ENCODE measurements around the gene TSPAN33. TPM values are rescaled to one million over a fixed set of nuclear protein-coding genes. Genes with fewer than 3 reads are reported as not detected.
"Not testable (repeated sequence)": the region's sequence is repeated elsewhere in the genome, so short reads cannot be mapped to it uniquely, and the experiment has no call there.

TSPAN33 gene
- polyA plus RNA-seq, 4 donors: 0.67 to 12.6 (median 4.7) TPM

- Histone ChIP-seq H3K4me1 (ENCODE audit: control insufficient read depth in 3 of 3, insufficient read depth in 2 of 3, low read depth in 1 of 3, low read length in 2 of 3) (peaks cover 0 to 10% (median 4%) of the 10 kb centered on the region in 3 donors), H3K4me3 (ENCODE audit: low read depth in 1 of 3, low read length in 3 of 3) (peak overlapping the region in 2 of 3 donors; percentile 43 to 52)
Observed at GRCh38 chr7:129169686-129170440, 25.4 kb downstream of the TSPAN33 start.

GRCh38 chr7:129170441-129171021, 26.0 kb downstream of the TSPAN33 start:
- Histone ChIP-seq H3K27ac (ENCODE audit: low read depth in 1 of 3, low read length in 2 of 3) (no peak overlapping the region), H3K4me1 (ENCODE audit: control insufficient read depth in 3 of 3, insufficient read depth in 2 of 3, low read depth in 1 of 3, low read length in 2 of 3) (peaks cover 0 to 10% (median 4%) of the 10 kb centered on the region in 3 donors), H3K4me3 (ENCODE audit: low read depth in 1 of 3, low read length in 3 of 3) (no peak overlapping the region), H3K36me3 (ENCODE audit: control insufficient read depth in 3 of 3, insufficient read depth in 2 of 3, low read depth in 1 of 3, low read length in 3 of 3) (peaks cover 0 to 6% (median 0%) of the 10 kb centered on the region in 3 donors), H3K9me3 (ENCODE audit: control insufficient read depth in 2 of 2, insufficient read depth in 1 of 2, low read depth in 1 of 2, low read length in 1 of 2) (no peaks in the 10 kb centered on the region), H3K27me3 (ENCODE audit: control insufficient read depth in 3 of 3, insufficient read depth in 3 of 3, low read length in 3 of 3) (peaks cover 0 to 2% (median 0%) of the 10 kb centered on the region in 3 donors)
- WGBS, 3 donors: 89 to 92% (median 90%) methylated on average over 11 of the region's 11 CpGs
- no peak for FAIRE-seq
- no peak for DNase-seq

More at GRCh38 chr7:129169686-129170440, 25.4 kb downstream of the TSPAN33 start:
- Histone ChIP-seq H3K27ac (ENCODE audit: low read depth in 1 of 3, low read length in 2 of 3) (peak overlapping the region in 1 of 3 donors; percentile 52), H3K36me3 (ENCODE audit: control insufficient read depth in 3 of 3, insufficient read depth in 2 of 3, low read depth in 1 of 3, low read length in 3 of 3) (peaks cover 0 to 6% (median 0%) of the 10 kb centered on the region in 3 donors), H3K27me3 (ENCODE audit: control insufficient read depth in 3 of 3, insufficient read depth in 3 of 3, low read length in 3 of 3) (no peaks in the 10 kb centered on the region), H3K9me3 (ENCODE audit: control insufficient read depth in 2 of 2, insufficient read depth in 1 of 2, low read depth in 1 of 2, low read length in 1 of 2) (no peaks in the 10 kb centered on the region)
- no peak for DNase-seq
- no peak for FAIRE-seq
- WGBS, 3 donors: 47 to 63% (median 62%) methylated on average over 16 of the region's 16 CpGs

- FAIRE-seq; H3K36me3 ChIP-seq (ENCODE audit: control insufficient read depth in 3 of 3, insufficient read depth in 2 of 3, low read depth in 1 of 3, low read length in 3 of 3): not testable (repeated sequence)
- 90 to 95% (median 93%) methylated on average over 7 of the region's 7 CpGs for WGBS, 3 donors
Observed at GRCh38 chr7:129173861-129174260, 29.4 kb downstream of the TSPAN33 start.

DNA sequence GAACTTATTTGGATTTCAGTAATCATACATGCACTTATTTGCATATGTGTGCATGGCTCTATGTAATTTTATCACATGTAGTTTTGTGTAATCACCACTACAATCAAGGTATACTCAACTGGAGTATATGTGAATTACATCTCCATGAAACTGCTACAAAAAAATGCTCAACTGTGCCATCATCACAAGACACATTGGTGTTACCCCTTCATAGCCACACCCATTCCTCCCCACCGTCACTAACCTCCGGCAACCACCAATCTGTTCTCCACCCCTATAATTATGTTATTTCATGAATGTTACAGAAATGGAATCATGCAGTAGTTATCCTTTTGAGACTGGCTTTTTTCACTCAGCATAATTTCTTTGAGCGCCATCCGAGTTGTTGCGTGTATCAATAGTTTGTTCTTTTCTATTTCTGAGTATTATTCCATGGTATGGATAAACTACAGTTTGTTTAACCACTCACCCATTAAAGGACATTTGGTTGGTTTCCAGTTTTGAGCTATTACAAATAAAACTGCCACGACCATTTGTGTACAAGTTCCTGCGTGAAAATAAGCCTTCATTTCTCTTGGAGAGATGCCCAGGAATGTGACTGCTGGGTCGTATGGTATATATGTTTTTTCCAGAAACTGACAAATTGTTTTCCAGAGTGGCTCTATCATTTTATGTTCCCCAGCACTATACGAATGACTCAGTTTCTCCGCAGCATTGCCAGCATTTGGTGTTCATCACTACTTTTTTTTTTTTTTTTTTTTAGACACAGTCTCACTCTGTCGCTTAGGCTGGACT, 32.6 kb downstream of the TSPAN33 start:
- Histone ChIP-seq H3K4me1 (ENCODE audit: control insufficient read depth in 3 of 3, insufficient read depth in 2 of 3, low read depth in 1 of 3, low read length in 2 of 3) (no peaks in the 10 kb centered on the region), H3K4me3 (ENCODE audit: low read depth in 1 of 3, low read length in 3 of 3) (no peak overlapping the region), H3K36me3 (ENCODE audit: control insufficient read depth in 3 of 3, insufficient read depth in 2 of 3, low read depth in 1 of 3, low read length in 3 of 3) (no peaks in the 10 kb centered on the region), H3K27me3 (ENCODE audit: control insufficient read depth in 3 of 3, insufficient read depth in 3 of 3, low read length in 3 of 3) (peaks cover 0 to 2% (median 0%) of the 10 kb centered on the region in 3 donors), H3K27ac (ENCODE audit: low read depth in 1 of 3, low read length in 2 of 3) (no peak overlapping the region), H3K9me3 (ENCODE audit: control insufficient read depth in 2 of 2, insufficient read depth in 1 of 2, low read depth in 1 of 2, low read length in 1 of 2) (no peaks in the 10 kb centered on the region)
- FAIRE-seq: no peak
- DNase-seq: no peak
- 50 to 62% (median 54%) methylated on average over 11 of the region's 11 CpGs for WGBS, 3 donors

More at GRCh38 chr7:129173861-129174260, 29.4 kb downstream of the TSPAN33 start:
- H3K9me3 ChIP-seq (ENCODE audit: control insufficient read depth in 2 of 2, insufficient read depth in 1 of 2, low read depth in 1 of 2, low read length in 1 of 2); H3K27ac ChIP-seq (ENCODE audit: low read depth in 1 of 3, low read length in 2 of 3); H3K4me1 ChIP-seq (ENCODE audit: control insufficient read depth in 3 of 3, insufficient read depth in 2 of 3, low read depth in 1 of 3, low read length in 2 of 3); DNase-seq; H3K27me3 ChIP-seq (ENCODE audit: control insufficient read depth in 3 of 3, insufficient read depth in 3 of 3, low read length in 3 of 3); H3K4me3 ChIP-seq (ENCODE audit: low read depth in 1 of 3, low read length in 3 of 3): not testable (repeated sequence)

- WGBS, 3 donors: 38 to 70% (median 57%) methylated on average over 6 of the region's 6 CpGs
Observed at GRCh38 chr7:129184981-129185670, 40.6 kb downstream of the TSPAN33 start.

GRCh38 chr7:129186749-129187260, 42.3 kb downstream of the TSPAN33 start:
- no peak overlapping the region for H3K27ac ChIP-seq (ENCODE audit: low read depth in 1 of 3, low read length in 2 of 3)
- H3K9me3 ChIP-seq (ENCODE audit: control insufficient read depth in 2 of 2, insufficient read depth in 1 of 2, low read depth in 1 of 2, low read length in 1 of 2): no peaks in the 10 kb centered on the region
- H3K4me3 ChIP-seq (ENCODE audit: low read depth in 1 of 3, low read length in 3 of 3): no peak overlapping the region
- WGBS, 3 donors: 88 to 95% (median 90%) methylated on average over 6 of the region's 6 CpGs
- H3K36me3 ChIP-seq (ENCODE audit: control insufficient read depth in 3 of 3, insufficient read depth in 2 of 3, low read depth in 1 of 3, low read length in 3 of 3): no peaks in the 10 kb centered on the region
- DNase-seq (no peak), FAIRE-seq (no peak)
- peaks cover 0 to 8% (median 0%) of the 10 kb centered on the region in 3 donors for H3K4me1 ChIP-seq (ENCODE audit: control insufficient read depth in 3 of 3, insufficient read depth in 2 of 3, low read depth in 1 of 3, low read length in 2 of 3)
- H3K27me3 ChIP-seq (ENCODE audit: control insufficient read depth in 3 of 3, insufficient read depth in 3 of 3, low read length in 3 of 3): peaks cover 6 to 9% (median 8%) of the 10 kb centered on the region in 3 donors

More at GRCh38 chr7:129184981-129185670, 40.6 kb downstream of the TSPAN33 start:
- DNase-seq: no peak
- Histone ChIP-seq H3K27me3 (ENCODE audit: control insufficient read depth in 3 of 3, insufficient read depth in 3 of 3, low read length in 3 of 3) (peaks cover 4 to 6% (median 5%) of the 10 kb centered on the region in 3 donors), H3K4me3 (ENCODE audit: low read depth in 1 of 3, low read length in 3 of 3) (no peak overlapping the region), H3K4me1 (ENCODE audit: control insufficient read depth in 3 of 3, insufficient read depth in 2 of 3, low read depth in 1 of 3, low read length in 2 of 3) (peaks cover 0 to 3% (median 0%) of the 10 kb centered on the region in 3 donors), H3K27ac (ENCODE audit: low read depth in 1 of 3, low read length in 2 of 3) (no peak overlapping the region), H3K9me3 (ENCODE audit: control insufficient read depth in 2 of 2, insufficient read depth in 1 of 2, low read depth in 1 of 2, low read length in 1 of 2) (no peaks in the 10 kb centered on the region), H3K36me3 (ENCODE audit: control insufficient read depth in 3 of 3, insufficient read depth in 2 of 3, low read depth in 1 of 3, low read length in 3 of 3) (no peaks in the 10 kb centered on the region)
- FAIRE-seq: no peak

- H3K27ac ChIP-seq (ENCODE audit: low read depth in 1 of 3, low read length in 2 of 3): peak overlapping the region in 1 of 3 donors; percentile 55
- H3K9me3 ChIP-seq (ENCODE audit: control insufficient read depth in 2 of 2, insufficient read depth in 1 of 2, low read depth in 1 of 2, low read length in 1 of 2): no peaks in the 10 kb centered on the region
- H3K4me3 ChIP-seq (ENCODE audit: low read depth in 1 of 3, low read length in 3 of 3): peak overlapping the region in 1 of 3 donors; percentile 83
- FAIRE-seq: no peak
- peaks cover 0 to 3% (median 0%) of the 10 kb centered on the region in 3 donors for H3K36me3 ChIP-seq (ENCODE audit: control insufficient read depth in 3 of 3, insufficient read depth in 2 of 3, low read depth in 1 of 3, low read length in 3 of 3)
- DNase-seq: no peak
- 19 to 32% (median 28%) methylated on average over 14 of the region's 14 CpGs for WGBS, 3 donors
- H3K4me1 ChIP-seq (ENCODE audit: control insufficient read depth in 3 of 3, insufficient read depth in 2 of 3, low read depth in 1 of 3, low read length in 2 of 3): peaks cover 0 to 8% (median 0%) of the 10 kb centered on the region in 3 donors
- H3K27me3 ChIP-seq (ENCODE audit: control insufficient read depth in 3 of 3, insufficient read depth in 3 of 3, low read length in 3 of 3): peaks cover 6 to 9% (median 8%) of the 10 kb centered on the region in 3 donors
Observed at GRCh38 chr7:129187681-129188371, 43.3 kb downstream of the TSPAN33 start.

Data from small intestine (tissue), 7 donors.